ENCODE results near the gene TRERF1.

Gene TRERF1

GRCh38 chr6:42297661-42298060 lies 154.1 kb downstream of the TRERF1 start:
- no peak for DNase-seq

GRCh38 chr6:42296614-42297013 lies 155.1 kb downstream of the TRERF1 start:
- no peak for DNase-seq

GRCh38 chr6:42295677-42296076 lies 156.0 kb downstream of the TRERF1 start:
- no peak for DNase-seq

- no peak for DNase-seq
Measured at GRCh38 chr6:42295181-42295580, 156.5 kb downstream of the TRERF1 start.

- no peak for DNase-seq
Measured at GRCh38 chr6:42294759-42295158, 157.0 kb downstream of the TRERF1 start.

- no peak for DNase-seq
Measured at GRCh38 chr6:42293386-42293977, 158.2 kb downstream of the TRERF1 start.

GRCh38 chr6:42292004-42292740 lies 159.6 kb downstream of the TRERF1 start:
- DNase-seq: no peak

- no peak for DNase-seq
Measured at GRCh38 chr6:42287756-42288155, 164.0 kb downstream of the TRERF1 start.

- DNase-seq: no peak
Measured at GRCh38 chr6:42281570-42281969, 170.2 kb downstream of the TRERF1 start.

- DNase-seq: no peak
Measured at GRCh38 chr6:42280966-42281533, 170.7 kb downstream of the TRERF1 start.

- no peak for DNase-seq
Measured at GRCh38 chr6:42279966-42280629, 171.6 kb downstream of the TRERF1 start.

GRCh38 chr6:42279144-42279781 lies 172.5 kb downstream of the TRERF1 start:
- no peak for DNase-seq

GRCh38 chr6:42278131-42278853 lies 173.4 kb downstream of the TRERF1 start:
- DNase-seq: no peak

- DNase-seq: no peak
Measured at GRCh38 chr6:42276034-42276890, 175.5 kb downstream of the TRERF1 start.

GRCh38 chr6:42275376-42276033 lies 176.2 kb downstream of the TRERF1 start:
- DNase-seq: no peak

GRCh38 chr6:42274898-42275297 lies 176.8 kb downstream of the TRERF1 start:
- DNase-seq: no peak

- no peak for DNase-seq
Measured at GRCh38 chr6:42271834-42272805, 179.6 kb downstream of the TRERF1 start.

GRCh38 chr6:42269974-42270510 lies 181.7 kb downstream of the TRERF1 start:
- DNase-seq: no peak

GRCh38 chr6:42269553-42269952 lies 182.2 kb downstream of the TRERF1 start:
- no peak for DNase-seq

- no peak for DNase-seq
Measured at GRCh38 chr6:42268835-42269204, 182.9 kb downstream of the TRERF1 start.

Data from retina (tissue), 1 donor.